Spleen (tissue), 7 donors: Measurements from ENCODE around the gene EFL1.

ENCODE experiments used
- POLR2A ChIP-seq, 3 donors: fragments of 450-650 bp; IDR thresholded peaks; one replicate each; pipeline ENCODE4 v1.5.1; 2017; ENCODE audit warnings: antibody characterized with exemption in 3 of 3, mild to moderate bottlenecking in 1 of 3
- POLR2AphosphoS5 ChIP-seq, 3 donors: sonication (generic); formaldehyde crosslinking; IDR thresholded peaks; one replicate each; pipeline ENCODE4 v1.5.1; 2017; ENCODE audit warnings: antibody characterized with exemption in 3 of 3
- TF ChIP-seq, protein P1 (sequence below), 11 experiments: fragments of 200-600 bp in 7 of 11; fragments of 450-650 bp in 4 of 11; sonication (generic) in 4 of 11; IDR thresholded peaks in 8 of 11; conservative IDR thresholded peaks in 3 of 11; 1 replicate in 7 of 11; 2 replicates in 4 of 11; pipeline versions ENCODE4 v1.4.0 to v1.8.0; 2016 to 2021; ENCODE audit warnings: antibody characterized with exemption in 11 of 11, inconsistent platforms in 4 of 11, mild to moderate bottlenecking in 1 of 11
- donor health status: DM: no; HTN: no; CAD: no; lungs with moderate emphysema.
- donor health status: DM: no; HTN: no; CAD: no.
- donor health status: DM: no; HTN: no; CAD: no.

DNA sequence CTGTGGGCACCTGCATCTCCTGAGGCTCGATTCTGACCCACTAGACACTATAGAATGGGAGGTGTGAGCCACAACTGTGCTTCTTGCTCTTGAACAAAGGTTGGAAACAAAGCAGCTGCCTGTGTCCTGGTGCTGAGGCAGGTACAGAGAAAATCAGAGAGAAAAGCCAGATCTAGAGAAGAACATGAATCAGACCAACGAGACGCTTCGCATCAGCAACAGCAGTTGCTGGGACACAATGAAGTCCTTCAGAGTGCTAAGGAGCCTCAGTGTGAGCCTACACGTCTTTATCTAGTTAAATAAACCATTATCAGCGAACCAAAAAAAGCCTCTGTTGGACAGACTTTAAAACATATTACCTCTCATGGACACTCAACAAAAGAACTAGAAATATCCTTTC is 130.4 kb downstream of the EFL1 start:
- TF ChIP-seq, protein P1, sequence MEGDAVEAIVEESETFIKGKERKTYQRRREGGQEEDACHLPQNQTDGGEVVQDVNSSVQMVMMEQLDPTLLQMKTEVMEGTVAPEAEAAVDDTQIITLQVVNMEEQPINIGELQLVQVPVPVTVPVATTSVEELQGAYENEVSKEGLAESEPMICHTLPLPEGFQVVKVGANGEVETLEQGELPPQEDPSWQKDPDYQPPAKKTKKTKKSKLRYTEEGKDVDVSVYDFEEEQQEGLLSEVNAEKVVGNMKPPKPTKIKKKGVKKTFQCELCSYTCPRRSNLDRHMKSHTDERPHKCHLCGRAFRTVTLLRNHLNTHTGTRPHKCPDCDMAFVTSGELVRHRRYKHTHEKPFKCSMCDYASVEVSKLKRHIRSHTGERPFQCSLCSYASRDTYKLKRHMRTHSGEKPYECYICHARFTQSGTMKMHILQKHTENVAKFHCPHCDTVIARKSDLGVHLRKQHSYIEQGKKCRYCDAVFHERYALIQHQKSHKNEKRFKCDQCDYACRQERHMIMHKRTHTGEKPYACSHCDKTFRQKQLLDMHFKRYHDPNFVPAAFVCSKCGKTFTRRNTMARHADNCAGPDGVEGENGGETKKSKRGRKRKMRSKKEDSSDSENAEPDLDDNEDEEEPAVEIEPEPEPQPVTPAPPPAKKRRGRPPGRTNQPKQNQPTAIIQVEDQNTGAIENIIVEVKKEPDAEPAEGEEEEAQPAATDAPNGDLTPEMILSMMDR (IDR thresholded peaks at IDR 0.05 in 8 of 11, conservative IDR thresholded peaks at IDR 0.05 in 3 of 11), result no peak
- no peak for TF ChIP-seq POLR2AphosphoS5 (IDR thresholded peaks at IDR 0.05)
- no peak for TF ChIP-seq POLR2A (IDR thresholded peaks at IDR 0.05)
